ENCODE results near the gene AADACL4.

Gene AADACL4

GRCh38 chr1:12621346-12622335 lies 22.2 kb upstream of the AADACL4 start:
- Histone ChIP-seq H3K36me3 (ENCODE audit: control insufficient read depth, insufficient read depth, low read length) (no peaks in the 10 kb centered on the region), H3K27me3 (ENCODE audit: control insufficient read depth, insufficient read depth, low read length) (no peaks in the 10 kb centered on the region), H3K4me3 (ENCODE audit: low read length) (no peak overlapping the region), H3K4me1 (ENCODE audit: control insufficient read depth, insufficient read depth, low read length) (peaks cover 26% of the 10 kb centered on the region), H3K9ac (ENCODE audit: low read length) (no peak overlapping the region), H3K27ac (ENCODE audit: low read depth, low read length) (peak overlapping the region; percentile 49)

GRCh38 chr1:12622506-12622905 lies 21.4 kb upstream of the AADACL4 start:
- peaks cover 26% of the 10 kb centered on the region for H3K4me1 ChIP-seq (ENCODE audit: control insufficient read depth, insufficient read depth, low read length)
- peak overlapping the region; percentile 49 for H3K27ac ChIP-seq (ENCODE audit: low read depth, low read length)
- H3K9ac ChIP-seq (ENCODE audit: low read length), result no peak overlapping the region
- no peaks in the 10 kb centered on the region for H3K36me3 ChIP-seq (ENCODE audit: control insufficient read depth, insufficient read depth, low read length)
- H3K27me3 ChIP-seq (ENCODE audit: control insufficient read depth, insufficient read depth, low read length), result no peaks in the 10 kb centered on the region
- no peak overlapping the region for H3K4me3 ChIP-seq (ENCODE audit: low read length)

- Histone ChIP-seq H3K27ac (ENCODE audit: low read depth, low read length) (no peak overlapping the region), H3K4me3 (ENCODE audit: low read length) (no peak overlapping the region), H3K36me3 (ENCODE audit: control insufficient read depth, insufficient read depth, low read length) (no peaks in the 10 kb centered on the region), H3K27me3 (ENCODE audit: control insufficient read depth, insufficient read depth, low read length) (no peaks in the 10 kb centered on the region), H3K4me1 (ENCODE audit: control insufficient read depth, insufficient read depth, low read length) (peaks cover 14% of the 10 kb centered on the region), H3K9ac (ENCODE audit: low read length) (no peak overlapping the region)
Measured at GRCh38 chr1:12625276-12625675, 18.6 kb upstream of the AADACL4 start.

GRCh38 chr1:12626888-12627287 lies 17.0 kb upstream of the AADACL4 start:
- no peak overlapping the region for H3K9ac ChIP-seq (ENCODE audit: low read length)
- no peak overlapping the region for H3K27ac ChIP-seq (ENCODE audit: low read depth, low read length)

GRCh38 chr1:12627296-12627695 lies 16.6 kb upstream of the AADACL4 start:
- H3K27ac ChIP-seq (ENCODE audit: low read depth, low read length), result no peak overlapping the region
- no peaks in the 10 kb centered on the region for H3K36me3 ChIP-seq (ENCODE audit: control insufficient read depth, insufficient read depth, low read length)
- no peaks in the 10 kb centered on the region for H3K27me3 ChIP-seq (ENCODE audit: control insufficient read depth, insufficient read depth, low read length)
- peaks cover 5% of the 10 kb centered on the region for H3K4me1 ChIP-seq (ENCODE audit: control insufficient read depth, insufficient read depth, low read length)
- no peak overlapping the region for H3K4me3 ChIP-seq (ENCODE audit: low read length)
- no peak overlapping the region for H3K9ac ChIP-seq (ENCODE audit: low read length)

More at GRCh38 chr1:12626888-12627287, 17.0 kb upstream of the AADACL4 start:
- H3K36me3 ChIP-seq (ENCODE audit: control insufficient read depth, insufficient read depth, low read length), result no peaks in the 10 kb centered on the region
- peaks cover 9% of the 10 kb centered on the region for H3K4me1 ChIP-seq (ENCODE audit: control insufficient read depth, insufficient read depth, low read length)
- no peaks in the 10 kb centered on the region for H3K27me3 ChIP-seq (ENCODE audit: control insufficient read depth, insufficient read depth, low read length)
- no peak overlapping the region for H3K4me3 ChIP-seq (ENCODE audit: low read length)

GRCh38 chr1:12629511-12629956 lies 14.4 kb upstream of the AADACL4 start:
- Histone ChIP-seq H3K36me3 (ENCODE audit: control insufficient read depth, insufficient read depth, low read length) (no peaks in the 10 kb centered on the region), H3K4me1 (ENCODE audit: control insufficient read depth, insufficient read depth, low read length) (no peaks in the 10 kb centered on the region), H3K27ac (ENCODE audit: low read depth, low read length) (no peak overlapping the region), H3K4me3 (ENCODE audit: low read length) (no peak overlapping the region), H3K27me3 (ENCODE audit: control insufficient read depth, insufficient read depth, low read length) (no peaks in the 10 kb centered on the region), H3K9ac (ENCODE audit: low read length) (no peak overlapping the region)

GRCh38 chr1:12629985-12630760 lies 13.7 kb upstream of the AADACL4 start:
- Histone ChIP-seq H3K9ac (ENCODE audit: low read length) (no peak overlapping the region), H3K27me3 (ENCODE audit: control insufficient read depth, insufficient read depth, low read length) (no peaks in the 10 kb centered on the region), H3K4me1 (ENCODE audit: control insufficient read depth, insufficient read depth, low read length) (no peaks in the 10 kb centered on the region), H3K36me3 (ENCODE audit: control insufficient read depth, insufficient read depth, low read length) (no peaks in the 10 kb centered on the region), H3K4me3 (ENCODE audit: low read length) (no peak overlapping the region), H3K27ac (ENCODE audit: low read depth, low read length) (no peak overlapping the region)

GRCh38 chr1:12630946-12631530 lies 12.8 kb upstream of the AADACL4 start:
- H3K9ac ChIP-seq (ENCODE audit: low read length), result no peak overlapping the region
- no peaks in the 10 kb centered on the region for H3K36me3 ChIP-seq (ENCODE audit: control insufficient read depth, insufficient read depth, low read length)
- H3K27me3 ChIP-seq (ENCODE audit: control insufficient read depth, insufficient read depth, low read length), result no peaks in the 10 kb centered on the region
- H3K4me3 ChIP-seq (ENCODE audit: low read length), result no peak overlapping the region
- H3K4me1 ChIP-seq (ENCODE audit: control insufficient read depth, insufficient read depth, low read length), result no peaks in the 10 kb centered on the region
- no peak overlapping the region for H3K27ac ChIP-seq (ENCODE audit: low read depth, low read length)

GRCh38 chr1:12631571-12631970 lies 12.3 kb upstream of the AADACL4 start:
- no peak overlapping the region for H3K4me3 ChIP-seq (ENCODE audit: low read length)

GRCh38 chr1:12634156-12634555 lies 9.7 kb upstream of the AADACL4 start:
- Histone ChIP-seq H3K4me3 (ENCODE audit: low read length) (no peak overlapping the region), H3K27me3 (ENCODE audit: control insufficient read depth, insufficient read depth, low read length) (no peaks in the 10 kb centered on the region), H3K9ac (ENCODE audit: low read length) (no peak overlapping the region), H3K4me1 (ENCODE audit: control insufficient read depth, insufficient read depth, low read length) (no peaks in the 10 kb centered on the region), H3K27ac (ENCODE audit: low read depth, low read length) (no peak overlapping the region), H3K36me3 (ENCODE audit: control insufficient read depth, insufficient read depth, low read length) (no peaks in the 10 kb centered on the region)

More at GRCh38 chr1:12631571-12631970, 12.3 kb upstream of the AADACL4 start:
- Histone ChIP-seq H3K9ac (ENCODE audit: low read length) (no peak overlapping the region), H3K27me3 (ENCODE audit: control insufficient read depth, insufficient read depth, low read length) (no peaks in the 10 kb centered on the region), H3K4me1 (ENCODE audit: control insufficient read depth, insufficient read depth, low read length) (no peaks in the 10 kb centered on the region), H3K36me3 (ENCODE audit: control insufficient read depth, insufficient read depth, low read length) (no peaks in the 10 kb centered on the region), H3K27ac (ENCODE audit: low read depth, low read length) (no peak overlapping the region)

- Histone ChIP-seq H3K27me3 (ENCODE audit: control insufficient read depth, insufficient read depth, low read length) (no peaks in the 10 kb centered on the region), H3K36me3 (ENCODE audit: control insufficient read depth, insufficient read depth, low read length) (no peaks in the 10 kb centered on the region), H3K4me1 (ENCODE audit: control insufficient read depth, insufficient read depth, low read length) (no peaks in the 10 kb centered on the region), H3K4me3 (ENCODE audit: low read length) (no peak overlapping the region), H3K9ac (ENCODE audit: low read length) (no peak overlapping the region), H3K27ac (ENCODE audit: low read depth, low read length) (no peak overlapping the region)
Measured at GRCh38 chr1:12634696-12635202, 9.1 kb upstream of the AADACL4 start.
